ENCODE data around the gene CHRNA9. TPM values are rescaled to one million over a fixed set of nuclear protein-coding genes. Genes with fewer than 3 reads are reported as not detected.
"Not testable (repeated sequence)": the region's sequence is repeated elsewhere in the genome, so short reads cannot be mapped to it uniquely, and the experiment has no call there.

The CHRNA9 gene, protein sequence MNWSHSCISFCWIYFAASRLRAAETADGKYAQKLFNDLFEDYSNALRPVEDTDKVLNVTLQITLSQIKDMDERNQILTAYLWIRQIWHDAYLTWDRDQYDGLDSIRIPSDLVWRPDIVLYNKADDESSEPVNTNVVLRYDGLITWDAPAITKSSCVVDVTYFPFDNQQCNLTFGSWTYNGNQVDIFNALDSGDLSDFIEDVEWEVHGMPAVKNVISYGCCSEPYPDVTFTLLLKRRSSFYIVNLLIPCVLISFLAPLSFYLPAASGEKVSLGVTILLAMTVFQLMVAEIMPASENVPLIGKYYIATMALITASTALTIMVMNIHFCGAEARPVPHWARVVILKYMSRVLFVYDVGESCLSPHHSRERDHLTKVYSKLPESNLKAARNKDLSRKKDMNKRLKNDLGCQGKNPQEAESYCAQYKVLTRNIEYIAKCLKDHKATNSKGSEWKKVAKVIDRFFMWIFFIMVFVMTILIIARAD
- total RNA-seq (2014; rRNA removed; shearing (Covaris generic)), result 0.85 and 1.4 TPM in 2 replicates

- no peak for DNase-seq (ENCODE audit: low spot score)
Measured at GRCh38 chr4:40334591-40335524, at the start of gene CHRNA9. CHRNA9 (plus strand) TSS chr4:40335333; CDS start chr4:40335468, 135 bp downstream.

DNA sequence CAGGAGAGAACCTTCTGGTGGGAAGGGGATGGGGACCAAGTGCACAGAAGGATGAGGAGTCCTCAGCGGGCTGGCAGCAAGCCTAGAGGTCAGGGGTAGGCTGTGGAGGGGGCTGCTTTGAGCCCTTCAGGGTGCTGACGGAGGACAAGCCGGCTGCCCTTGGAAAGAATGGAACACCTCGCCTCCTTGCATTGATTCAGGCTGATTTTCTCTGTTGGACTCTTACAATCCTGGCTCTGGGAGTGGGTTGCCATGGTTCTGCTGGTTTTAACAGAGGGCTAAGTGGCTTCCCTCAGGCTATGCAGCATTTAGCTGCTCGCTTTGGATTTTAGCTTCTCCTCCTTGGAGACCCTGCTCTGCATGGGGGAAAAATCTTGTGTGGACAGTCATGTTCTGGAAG lies 49.4 kb upstream of the CHRNA9 start:
- DNase-seq (ENCODE audit: low spot score), result no peak

DNA sequence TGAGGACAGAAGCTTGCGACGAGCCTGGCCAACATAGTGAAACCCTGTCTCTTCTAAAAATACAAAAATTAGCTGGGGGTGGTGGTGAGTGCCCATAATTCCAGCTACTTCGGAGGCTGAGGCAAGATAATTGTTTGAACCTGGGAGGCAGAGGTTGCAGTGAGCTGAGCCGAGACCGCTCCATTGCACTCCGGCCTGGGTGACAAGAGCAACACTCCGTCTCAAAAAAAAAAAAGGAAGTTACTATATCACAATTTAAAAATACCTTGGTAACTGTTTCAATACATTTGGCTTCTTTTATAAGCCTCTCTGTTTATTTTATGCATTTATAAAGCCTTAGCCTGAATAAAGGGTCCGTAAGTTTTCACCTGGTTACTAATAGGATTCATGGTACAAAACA lies 46.6 kb upstream of the CHRNA9 start:
- no peak for DNase-seq (ENCODE audit: low spot score)

GRCh38 chr4:40289366-40290188 lies 45.6 kb upstream of the CHRNA9 start:
- DNase-seq (ENCODE audit: low spot score), result no peak

- DNase-seq (ENCODE audit: low spot score), result peak; percentile 45
Measured at GRCh38 chr4:40290611-40291186, 44.4 kb upstream of the CHRNA9 start.

DNA sequence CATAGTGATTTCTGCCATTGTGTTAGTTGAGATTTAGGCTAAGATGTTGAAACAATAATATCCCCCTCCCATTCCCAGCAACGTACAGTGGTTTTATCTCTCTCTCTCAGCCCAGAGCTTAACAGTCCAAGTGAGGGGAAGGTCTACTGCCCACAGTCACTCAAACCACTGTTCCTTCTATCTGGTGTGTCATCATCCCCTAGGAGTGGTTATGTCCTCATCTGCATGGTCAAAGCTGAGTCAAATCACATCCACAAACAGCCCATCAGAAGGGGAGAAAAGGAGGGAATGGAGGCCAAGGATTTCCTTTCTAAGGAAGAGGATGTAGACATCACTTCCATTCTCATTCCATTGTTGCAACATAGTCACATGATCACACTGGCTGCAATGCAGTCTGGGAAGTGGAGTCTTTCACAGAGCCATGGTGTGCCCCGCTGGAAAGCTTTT lies 42.8 kb upstream of the CHRNA9 start:
- DNase-seq (ENCODE audit: low spot score), result peak; percentile 47

GRCh38 chr4:40294339-40294738 lies 40.8 kb upstream of the CHRNA9 start:
- no peak for DNase-seq (ENCODE audit: low spot score)

- not testable (repeated sequence) for DNase-seq (ENCODE audit: low spot score)
Measured at GRCh38 chr4:40295030-40295429, 40.1 kb upstream of the CHRNA9 start.

GRCh38 chr4:40295572-40295971 lies 39.6 kb upstream of the CHRNA9 start:
- DNase-seq (ENCODE audit: low spot score), result no peak

DNA sequence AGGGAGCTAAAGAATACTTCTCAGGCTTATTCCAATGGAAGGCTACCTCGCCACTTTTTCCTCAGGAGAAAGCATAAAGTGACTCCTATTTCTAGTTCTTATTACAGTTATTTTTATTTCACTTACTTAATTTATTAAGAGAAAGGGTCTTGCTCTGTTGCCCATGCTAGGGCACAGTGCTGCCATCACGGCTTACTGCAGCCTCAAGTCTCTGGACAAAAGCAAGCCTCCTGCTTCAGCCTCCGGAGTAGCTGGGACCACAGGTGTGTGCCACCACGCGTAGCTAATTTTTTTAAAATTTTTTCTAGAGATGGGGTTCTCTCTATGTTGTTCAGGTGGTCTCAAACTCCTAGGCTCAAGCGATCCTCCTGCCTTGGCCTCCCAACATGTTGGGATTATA lies 36.0 kb upstream of the CHRNA9 start:
- no peak for DNase-seq (ENCODE audit: low spot score)

GRCh38 chr4:40299811-40300292 lies 35.3 kb upstream of the CHRNA9 start:
- no peak for DNase-seq (ENCODE audit: low spot score)

GRCh38 chr4:40300371-40301162 lies 34.6 kb upstream of the CHRNA9 start:
- no peak for DNase-seq (ENCODE audit: low spot score)

GRCh38 chr4:40301603-40302002 lies 33.5 kb upstream of the CHRNA9 start:
- no peak for DNase-seq (ENCODE audit: low spot score)

DNA sequence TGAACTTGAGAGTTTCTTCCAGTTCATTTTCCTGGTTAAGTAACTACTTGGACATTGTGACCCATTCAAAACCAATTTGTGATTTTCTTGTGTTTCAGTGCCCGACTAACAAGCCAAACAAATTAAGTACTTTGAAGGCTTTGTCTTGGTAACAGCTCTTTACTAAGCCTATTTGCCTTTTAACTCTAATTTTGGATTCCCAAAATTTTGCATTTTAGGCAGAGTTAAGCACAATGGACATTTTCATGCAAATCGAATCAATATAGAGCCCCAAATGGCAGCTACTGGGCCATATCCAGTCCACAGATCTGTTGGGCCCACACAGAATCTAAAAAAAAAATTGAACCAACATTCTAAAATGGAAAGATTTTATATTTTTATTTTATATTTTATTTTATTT lies 31.4 kb upstream of the CHRNA9 start:
- no peak for DNase-seq (ENCODE audit: low spot score)

- no peak for DNase-seq (ENCODE audit: low spot score)
Measured at GRCh38 chr4:40305328-40306170, 29.6 kb upstream of the CHRNA9 start.

DNA sequence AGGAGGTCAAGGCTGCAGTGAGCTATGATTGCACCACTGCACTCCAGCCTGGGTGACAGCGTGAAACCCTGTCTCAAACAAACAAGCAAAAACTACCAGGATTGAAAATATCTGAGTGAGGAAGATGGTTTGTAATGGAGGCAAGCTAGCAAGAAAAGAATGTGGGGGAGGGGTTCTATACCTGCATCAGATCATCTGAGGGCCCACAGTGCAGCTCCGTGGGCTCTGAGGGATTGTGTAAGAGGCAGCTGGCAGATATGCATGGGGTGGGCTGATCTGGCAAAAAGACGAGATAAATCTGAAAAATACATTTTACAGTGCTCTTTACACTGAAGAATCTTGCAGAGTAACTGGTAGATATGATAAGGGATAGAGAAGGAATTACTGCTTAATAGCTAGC lies 28.9 kb upstream of the CHRNA9 start:
- no peak for DNase-seq (ENCODE audit: low spot score)

- DNase-seq (ENCODE audit: low spot score), result no peak
Measured at GRCh38 chr4:40306976-40307375, 28.2 kb upstream of the CHRNA9 start.

- DNase-seq (ENCODE audit: low spot score), result no peak
Measured at GRCh38 chr4:40307627-40308497, 27.3 kb upstream of the CHRNA9 start.
